Measurements from ENCODE around the gene FBRSL1. TPM values are rescaled to one million over a fixed set of nuclear protein-coding genes. Genes with fewer than 3 reads are reported as not detected.

The FBRSL1 gene
- total RNA-seq, 2 donors from 2014 or later: 20.2 to 22.5 TPM

GRCh38 chr12:132454193-132454932, 35.6 kb upstream of the FBRSL1 start:
- Histone ChIP-seq H3K4me3 (no peak overlapping the region), H3K27me3 (replicated peaks; ENCODE audit: insufficient read depth) (no peaks in the 10 kb centered on the region), H3K36me3 (no peaks in the 10 kb centered on the region), H3K27ac (no peak overlapping the region), H3K4me1 (ENCODE audit: control insufficient read depth in 1 of 2, low read depth in 2 of 2) (no peaks in the 10 kb centered on the region), H3K9me3 (no peaks in the 10 kb centered on the region)
- no peak for DNase-seq (ENCODE audit: low spot score)
- no peak for TF ChIP-seq CTCF (IDR thresholded peaks at IDR 0.05)
- ATAC-seq (ENCODE audit: insufficient number of reproducible peaks, low FRiP score, low read depth): no peak

- no peak for TF ChIP-seq CTCF (IDR thresholded peaks at IDR 0.05)
- Histone ChIP-seq H3K36me3 (no peaks in the 10 kb centered on the region), H3K4me1 (ENCODE audit: control insufficient read depth in 1 of 2, low read depth in 2 of 2) (no peaks in the 10 kb centered on the region), H3K9me3 (no peaks in the 10 kb centered on the region), H3K27ac (no peak overlapping the region), H3K27me3 (replicated peaks; ENCODE audit: insufficient read depth) (no peaks in the 10 kb centered on the region), H3K4me3 (no peak overlapping the region)
- DNase-seq (ENCODE audit: low spot score) (no peak), ATAC-seq (ENCODE audit: insufficient number of reproducible peaks, low FRiP score, low read depth) (no peak)
Measured at GRCh38 chr12:132454933-132455418, 35.0 kb upstream of the FBRSL1 start.

- Histone ChIP-seq H3K27ac (no peak overlapping the region), H3K4me3 (no peak overlapping the region), H3K27me3 (replicated peaks; ENCODE audit: insufficient read depth) (no peaks in the 10 kb centered on the region), H3K9me3 (no peaks in the 10 kb centered on the region), H3K4me1 (ENCODE audit: control insufficient read depth in 1 of 2, low read depth in 2 of 2) (no peaks in the 10 kb centered on the region), H3K36me3 (no peaks in the 10 kb centered on the region)
- TF ChIP-seq CTCF (IDR thresholded peaks at IDR 0.05): no peak
- ATAC-seq (ENCODE audit: insufficient number of reproducible peaks, low FRiP score, low read depth) (no peak), DNase-seq (ENCODE audit: low spot score) (no peak)
Measured at GRCh38 chr12:132455565-132455964, 34.4 kb upstream of the FBRSL1 start.

GRCh38 chr12:132456186-132456943, 33.6 kb upstream of the FBRSL1 start:
- DNase-seq (ENCODE audit: low spot score): no peak
- ATAC-seq (ENCODE audit: insufficient number of reproducible peaks, low FRiP score, low read depth): no peak
- no peak overlapping the region for H3K4me3 ChIP-seq
- TF ChIP-seq CTCF (IDR thresholded peaks at IDR 0.05): no peak
- no peaks in the 10 kb centered on the region for H3K27me3 ChIP-seq (replicated peaks; ENCODE audit: insufficient read depth)
- H3K4me1 ChIP-seq (ENCODE audit: control insufficient read depth in 1 of 2, low read depth in 2 of 2): no peaks in the 10 kb centered on the region
- H3K36me3 ChIP-seq: no peaks in the 10 kb centered on the region
- no peaks in the 10 kb centered on the region for H3K9me3 ChIP-seq
- H3K27ac ChIP-seq: no peak overlapping the region

GRCh38 chr12:132456944-132457495, 32.9 kb upstream of the FBRSL1 start:
- TF ChIP-seq CTCF (IDR thresholded peaks at IDR 0.05): no peak
- no peak for ATAC-seq (ENCODE audit: insufficient number of reproducible peaks, low FRiP score, low read depth)
- Histone ChIP-seq H3K27me3 (replicated peaks; ENCODE audit: insufficient read depth) (no peaks in the 10 kb centered on the region), H3K36me3 (no peaks in the 10 kb centered on the region), H3K4me3 (no peak overlapping the region), H3K27ac (no peak overlapping the region), H3K9me3 (no peaks in the 10 kb centered on the region), H3K4me1 (ENCODE audit: control insufficient read depth in 1 of 2, low read depth in 2 of 2) (no peaks in the 10 kb centered on the region)
- no peak for DNase-seq (ENCODE audit: low spot score)
